H1 (cell line): ENCODE measurements around the gene CLBA1. TPM values are rescaled to one million over a fixed set of nuclear protein-coding genes. Genes with fewer than 3 reads are reported as not detected.

Experiments
- ASH2L ChIP-seq: fragments of 200-600, 300-600 bp; sonication (generic); IDR thresholded peaks from one replicate; pipeline ENCODE4 v1.7.1; 2017; ENCODE audit warnings: low read length
- ATF2 ChIP-seq: IDR thresholded peaks from 2 replicates; pipeline ENCODE4 v1.6.1; 2012; ENCODE audit warnings: low read length, inconsistent platforms
- EZH2 ChIP-seq: fragments of 200-600 bp; sonication (generic); IDR thresholded peaks from 2 replicates; pipeline ENCODE4 v1.7.1; 2012; ENCODE audit warnings: low read depth, mild to moderate bottlenecking, moderate library complexity, low read length, inconsistent platforms; ENCODE audit not compliant: severe bottlenecking
- HDAC2 ChIP-seq, 2 experiments: fragments of 300-600 bp in 1 of 2; sonication (generic) in 1 of 2; IDR thresholded peaks; 2 replicates each; pipeline ENCODE4 v1.6.1; 2011 to 2012; ENCODE audit warnings: low read depth in 2 of 2, low read length in 2 of 2, mild to moderate bottlenecking in 2 of 2, moderate library complexity in 2 of 2, borderline replicate concordance in 1 of 2, inconsistent platforms in 1 of 2
- KDM5A ChIP-seq: fragments of 200-600 bp; IDR thresholded peaks from 2 replicates; pipeline ENCODE4 v1.7.1; 2012; ENCODE audit warnings: mild to moderate bottlenecking, low read length, inconsistent platforms, mixed read lengths
- MAX ChIP-seq: IDR thresholded peaks from 2 replicates; pipeline ENCODE4 v1.6.1; 2012; ENCODE audit warnings: inconsistent platforms
- PHF8 ChIP-seq: fragments of 200-600 bp; sonication (generic); conservative IDR thresholded peaks from 2 replicates; pipeline ENCODE4 v1.7.1; 2012; ENCODE audit warnings: low read depth, mild to moderate bottlenecking, inconsistent platforms, low read length, moderate library complexity
- RAD21 ChIP-seq, 2 experiments: IDR thresholded peaks in 1 of 2; conservative IDR thresholded peaks in 1 of 2; 2 replicates each; pipeline ENCODE4 v1.6.1; 2011; ENCODE audit warnings: low read depth in 2 of 2, low read length in 2 of 2, improper control_type of control experiment in 1 of 2, inconsistent platforms in 1 of 2, mild to moderate bottlenecking in 1 of 2, moderate library complexity in 1 of 2
- SP1 ChIP-seq: IDR thresholded peaks from 2 replicates; pipeline ENCODE4 v1.6.1; 2011; ENCODE audit warnings: low read depth, low read length
- SP2 ChIP-seq: IDR thresholded peaks from 2 replicates; pipeline ENCODE4 v1.6.1; 2012; ENCODE audit warnings: mild to moderate bottlenecking, low read length, inconsistent platforms
- SP4 ChIP-seq: IDR thresholded peaks from 2 replicates; pipeline ENCODE4 v1.6.1; 2012; ENCODE audit warnings: low read length, inconsistent platforms
- SUZ12 ChIP-seq: fragments of 200-600 bp; sonication (generic); IDR thresholded peaks from 2 replicates; pipeline ENCODE4 v1.6.1; 2012; ENCODE audit warnings: mild to moderate bottlenecking, inconsistent platforms, low read length, moderate library complexity, mixed read lengths
- TBP ChIP-seq: IDR thresholded peaks from 2 replicates; pipeline ENCODE4 v1.6.1; 2011; ENCODE audit warnings: low read depth, low read length, improper control_type of control experiment
- YY1 ChIP-seq: IDR thresholded peaks from 2 replicates; pipeline ENCODE4 v1.6.1; 2011; ENCODE audit warnings: low read depth, mild to moderate bottlenecking, low read length
- polyA plus RNA-seq, 7 experiments: library from polyadenylated mRNA; depleted of rRNA in 3 of 7; stranded (reverse) in 5 of 7; unstranded in 2 of 7; fragments of >200 nt in 5 of 7; fragments of 200-250 nt in 2 of 7; gene quantifications; 1 replicate in 5 of 7; 2 replicates in 1 of 7; 4 replicates in 1 of 7; pipeline versions ENCODE4 v1.2.1 to v1.2.3, GENCODE V29; 2011 to 2013; ENCODE audit warnings: missing spikeins in 2 of 7, mixed read lengths in 2 of 7
- total RNA-seq: library from RNA; stranded (reverse); fragmentation: NEBNext Ultra II Directional; extraction: Animal tissue kit (Norgen Biotek cat#: 25700); gene quantifications from 2 replicates; pipeline ENCODE4 v1.2.1, GENCODE V29; 2021

CLBA1 gene
- total and polyA plus RNA-seq, 2 of the 8 experiments (the other 6 are each of a cell fraction or from before 2014, with no cell fraction given): 1.6 to 2.4 TPM

- TF ChIP-seq SP4 (no peak), SUZ12 (no peak), MAX (no peak), HDAC2 (IDR thresholded peaks at IDR 0.05; ENCODE audit: borderline replicate concordance in 1 of 2, low read depth in 2 of 2, low read length in 2 of 2) (no peak), ATF2 (no peak), EZH2 (no peak), KDM5A (no peak), TBP (no peak), ASH2L (no peak), PHF8 (no peak), YY1 (no peak), SP2 (no peak), SP1 (no peak), RAD21 (IDR thresholded peaks at IDR 0.05 in 1 of 2, conservative IDR thresholded peaks at IDR 0.05 in 1 of 2; ENCODE audit: low read depth in 2 of 2, low read length in 2 of 2) (no peak)
Observed at GRCh38 chr14:105023791-105024480, 38.3 kb downstream of the CLBA1 start (continued).
